Stimulated activated CD8-positive, alpha-beta memory T cell treated with anti-CD3 and anti-CD28 coated beads, Interleukin-4, amount 100 ng/mL, for 4 hours (primary cell): ENCODE measurements around the gene SLC24A3.
"Not testable (repeated sequence)": the region's sequence is repeated elsewhere in the genome, so short reads cannot be mapped to it uniquely, and the experiment has no call there.

Experiments
- DNase-seq, 2 donors: peaks; one replicate each; pipeline ENCODE4 v3.0.0-alpha.2; 2020; ENCODE audit warnings: low read depth in 2 of 2, low spot score in 1 of 2

The SLC24A3 gene

GRCh38 chr20:19616620-19617019 is 404.2 kb downstream of the SLC24A3 start:
- no peak for DNase-seq

GRCh38 chr20:19617256-19617655 is 404.8 kb downstream of the SLC24A3 start:
- no peak for DNase-seq

- DNase-seq: no peak
Observed at GRCh38 chr20:19618711-19619110, 406.3 kb downstream of the SLC24A3 start.

GRCh38 chr20:19619904-19620430 is 407.5 kb downstream of the SLC24A3 start:
- no peak for DNase-seq

GRCh38 chr20:19620446-19620845 is 408.0 kb downstream of the SLC24A3 start:
- no peak for DNase-seq

GRCh38 chr20:19621072-19621471 is 408.6 kb downstream of the SLC24A3 start:
- no peak for DNase-seq

- no peak for DNase-seq
Observed at GRCh38 chr20:19624221-19624965, 412.0 kb downstream of the SLC24A3 start.

- DNase-seq: no peak
Observed at GRCh38 chr20:19625426-19625825, 413.0 kb downstream of the SLC24A3 start.

GRCh38 chr20:19626896-19627295 is 414.5 kb downstream of the SLC24A3 start:
- DNase-seq: no peak

GRCh38 chr20:19628570-19629134 is 416.2 kb downstream of the SLC24A3 start:
- DNase-seq: no peak

- DNase-seq: no peak
Observed at GRCh38 chr20:19631410-19631809, 419.0 kb downstream of the SLC24A3 start.

GRCh38 chr20:19633985-19634384 is 421.5 kb downstream of the SLC24A3 start:
- DNase-seq: no peak

- DNase-seq: not testable (repeated sequence)
Observed at GRCh38 chr20:19639471-19640045, 427.1 kb downstream of the SLC24A3 start.

- DNase-seq: no peak
Observed at GRCh38 chr20:19642860-19643259, 430.4 kb downstream of the SLC24A3 start.

- DNase-seq: no peak
Observed at GRCh38 chr20:19644085-19644484, 431.6 kb downstream of the SLC24A3 start.

- DNase-seq: no peak
Observed at GRCh38 chr20:19646963-19647362, 434.5 kb downstream of the SLC24A3 start.

GRCh38 chr20:19648024-19648423 is 435.6 kb downstream of the SLC24A3 start:
- no peak for DNase-seq

GRCh38 chr20:19649041-19649440 is 436.6 kb downstream of the SLC24A3 start:
- no peak for DNase-seq

- DNase-seq: no peak
Observed at GRCh38 chr20:19652591-19653026, 440.2 kb downstream of the SLC24A3 start.

GRCh38 chr20:19653327-19653726 is 440.9 kb downstream of the SLC24A3 start:
- DNase-seq: no peak

- DNase-seq: no peak
Observed at GRCh38 chr20:19654921-19655320, 442.5 kb downstream of the SLC24A3 start.

- no peak for DNase-seq
Observed at GRCh38 chr20:19658137-19658536, 445.7 kb downstream of the SLC24A3 start.
